ENCODE measurements around the gene SCG2. TPM values are rescaled to one million over a fixed set of nuclear protein-coding genes. Genes with fewer than 3 reads are reported as not detected.
A peak's percentile ranks its signal among the peaks of the same experiment; 100 is the strongest.

SCG2 gene
- polyA plus RNA-seq, 1 donor from 2014 or later = 37.3 TPM

GRCh38 chr2:223614534-223614933, 12.4 kb upstream of the SCG2 start:
- Histone ChIP-seq H3K9ac (ENCODE audit: low read length) (no peak overlapping the region), H3K36me3 (ENCODE audit: insufficient read depth, low read length) (no peaks in the 10 kb centered on the region), H3K27ac (ENCODE audit: low read length) (no peak overlapping the region), H3K27me3 (ENCODE audit: insufficient read depth, low read depth, low read length) (no peaks in the 10 kb centered on the region), H3K9me3 (ENCODE audit: low read length) (no peaks in the 10 kb centered on the region), H3F3A (ENCODE audit: insufficient read depth, low read length, poor library complexity, severe bottlenecking) (peaks cover 6% of the 10 kb centered on the region), H3K4me2 (ENCODE audit: low read length) (no peak overlapping the region), H3K9me2 (ENCODE audit: insufficient read depth, low read length) (no peaks in the 10 kb centered on the region), H3K79me2 (replicated peaks; ENCODE audit: insufficient read depth, low read length) (no peaks in the 10 kb centered on the region), H2AFZ (ENCODE audit: low read depth, low read length) (no peak overlapping the region), H3K4me3 (ENCODE audit: low read length) (no peak overlapping the region), H4K20me1 (ENCODE audit: insufficient read depth) (no peaks in the 10 kb centered on the region)
- TF ChIP-seq CTCF (IDR thresholded peaks at IDR 0.05; ENCODE audit: poor library complexity, severe bottlenecking) (no peak), SMC3 (conservative IDR thresholded peaks at IDR 0.05; ENCODE audit: poor library complexity) (no peak), MXI1 (conservative IDR thresholded peaks at IDR 0.05; ENCODE audit: poor library complexity, severe bottlenecking) (no peak), EP300 (conservative IDR thresholded peaks at IDR 0.05; ENCODE audit: poor library complexity, severe bottlenecking) (no peak), POLR2AphosphoS5 (IDR thresholded peaks at IDR 0.05) (no peak), RAD21 (conservative IDR thresholded peaks at IDR 0.05) (no peak), TAF1 (IDR thresholded peaks at IDR 0.05; ENCODE audit: low read depth) (no peak), REST (IDR thresholded peaks at IDR 0.05; ENCODE audit: borderline replicate concordance) (no peak), EZH2 (IDR thresholded peaks at IDR 0.05; ENCODE audit: borderline replicate concordance, insufficient read depth, low read length, poor library complexity, severe bottlenecking) (no peak)

GRCh38 chr2:223613017-223613950, 11.1 kb upstream of the SCG2 start:
- Histone ChIP-seq H4K20me1 (ENCODE audit: insufficient read depth) (no peaks in the 10 kb centered on the region), H3K27me3 (ENCODE audit: insufficient read depth, low read depth, low read length) (no peaks in the 10 kb centered on the region), H3K9me3 (ENCODE audit: low read length) (no peaks in the 10 kb centered on the region), H3K9me2 (ENCODE audit: insufficient read depth, low read length) (no peaks in the 10 kb centered on the region), H3K36me3 (ENCODE audit: insufficient read depth, low read length) (no peaks in the 10 kb centered on the region), H3F3A (ENCODE audit: insufficient read depth, low read length, poor library complexity, severe bottlenecking) (peaks cover 6% of the 10 kb centered on the region), H3K4me3 (ENCODE audit: low read length) (peak overlapping the region; percentile 59), H3K9ac (ENCODE audit: low read length) (peak overlapping the region; percentile 54), H2AFZ (ENCODE audit: low read depth, low read length) (peak overlapping the region; percentile 9), H3K4me2 (ENCODE audit: low read length) (peak overlapping the region; percentile 58), H3K27ac (ENCODE audit: low read length) (peak overlapping the region; percentile 54), H3K79me2 (replicated peaks; ENCODE audit: insufficient read depth, low read length) (no peaks in the 10 kb centered on the region)
- peak; percentile 45 for TF ChIP-seq REST (IDR thresholded peaks at IDR 0.05; ENCODE audit: borderline replicate concordance)
- peak; percentile 44 for TF ChIP-seq SMC3 (conservative IDR thresholded peaks at IDR 0.05; ENCODE audit: poor library complexity)
- TF ChIP-seq CTCF (IDR thresholded peaks at IDR 0.05; ENCODE audit: poor library complexity, severe bottlenecking) = no peak
- no peak for TF ChIP-seq EP300 (conservative IDR thresholded peaks at IDR 0.05; ENCODE audit: poor library complexity, severe bottlenecking)
- no peak for TF ChIP-seq RAD21 (conservative IDR thresholded peaks at IDR 0.05)
- peak; percentile 16 for TF ChIP-seq MXI1 (conservative IDR thresholded peaks at IDR 0.05; ENCODE audit: poor library complexity, severe bottlenecking)
- TF ChIP-seq EZH2 (IDR thresholded peaks at IDR 0.05; ENCODE audit: borderline replicate concordance, insufficient read depth, low read length, poor library complexity, severe bottlenecking) = no peak
- TF ChIP-seq TAF1 (IDR thresholded peaks at IDR 0.05; ENCODE audit: low read depth) = no peak
- TF ChIP-seq POLR2AphosphoS5 (IDR thresholded peaks at IDR 0.05) = peak; percentile 67
